Measurements from ENCODE around the gene TMEM87A.

Gene TMEM87A

DNA sequence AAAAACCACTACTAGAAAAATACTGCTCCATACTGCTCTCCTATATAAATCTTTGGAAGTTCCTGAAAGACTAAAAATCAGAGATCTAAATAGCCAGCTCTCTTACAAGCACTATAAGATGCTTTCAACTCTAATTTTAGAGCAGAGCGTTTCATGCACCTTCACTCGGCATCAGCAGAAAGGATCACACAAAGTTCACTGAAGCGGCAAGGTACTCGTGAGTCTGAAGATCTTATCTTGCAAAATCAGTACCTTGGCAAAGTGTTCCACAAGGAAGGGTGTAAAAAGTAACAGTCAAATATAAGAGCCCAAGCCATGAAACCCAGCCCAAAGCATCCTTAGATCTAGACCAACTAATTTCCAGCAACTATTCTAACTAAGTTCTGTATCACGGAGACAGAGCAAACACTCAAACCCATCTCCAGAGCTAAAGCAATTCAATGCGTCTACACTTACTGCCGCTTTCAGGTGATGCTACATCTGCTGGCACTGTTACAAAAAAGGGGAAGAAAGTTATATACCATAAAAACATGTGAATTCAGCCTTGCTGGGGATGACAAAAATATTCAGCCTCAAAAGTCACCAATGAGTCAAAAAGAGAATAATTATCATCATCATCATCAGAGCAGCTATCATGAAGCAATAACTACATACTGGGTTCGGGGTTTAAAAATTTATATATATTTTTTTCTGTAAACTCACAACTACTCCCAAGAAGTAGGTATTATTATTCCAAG is 81.5 kb downstream of the TMEM87A start:
- DNase-seq (ENCODE audit: low read depth in 1 of 2, low spot score in 1 of 2), result no peak
- H3K4me3 ChIP-seq (replicated peaks; ENCODE audit: insufficient read depth, low read length), result no peak overlapping the region
- no peak overlapping the region for H3K27ac ChIP-seq (replicated peaks)
- TF ChIP-seq POLR2AphosphoS5 (IDR thresholded peaks at IDR 0.05; ENCODE audit: low read depth), result no peak
- no peak for TF ChIP-seq REST (IDR thresholded peaks at IDR 0.05; ENCODE audit: insufficient replicate concordance, low read depth)
- no peak for TF ChIP-seq SPI1 (IDR thresholded peaks at IDR 0.05; ENCODE audit: borderline replicate concordance, low read depth)
- no peak for TF ChIP-seq CTCF (IDR thresholded peaks at IDR 0.05; ENCODE audit: insufficient read depth, low read length)
- TF ChIP-seq GABPA (IDR thresholded peaks at IDR 0.05; ENCODE audit: low read depth), result no peak
- H3K27me3 ChIP-seq (ENCODE audit: insufficient read depth, poor library complexity, severe bottlenecking), result no peaks in the 10 kb centered on the region

- no peak overlapping the region for H3K27ac ChIP-seq (replicated peaks)
- no peak for DNase-seq (ENCODE audit: low read depth in 1 of 2, low spot score in 1 of 2)
These were observed 82.9 kb downstream of the TMEM87A start for GRCh38 chr15:42190370-42190769.

More at GRCh38 chr15:42190370-42190769, 82.9 kb downstream of the TMEM87A start:
- TF ChIP-seq GABPA (IDR thresholded peaks at IDR 0.05; ENCODE audit: low read depth) (no peak), REST (IDR thresholded peaks at IDR 0.05; ENCODE audit: insufficient replicate concordance, low read depth) (no peak), CTCF (IDR thresholded peaks at IDR 0.05; ENCODE audit: insufficient read depth, low read length) (no peak), SPI1 (IDR thresholded peaks at IDR 0.05; ENCODE audit: borderline replicate concordance, low read depth) (no peak), POLR2AphosphoS5 (IDR thresholded peaks at IDR 0.05; ENCODE audit: low read depth) (no peak)
- no peaks in the 10 kb centered on the region for H3K27me3 ChIP-seq (ENCODE audit: insufficient read depth, poor library complexity, severe bottlenecking)
- no peak overlapping the region for H3K4me3 ChIP-seq (replicated peaks; ENCODE audit: insufficient read depth, low read length)

Data from HL-60 (cell line).